PFSK-1 (cell line): ENCODE results near the gene MGAT4C.

Experiments used
- POLR2AphosphoS5 ChIP-seq: IDR thresholded peaks from 2 replicates; pipeline ENCODE4 v1.6.1; 2012; ENCODE audit warnings: low read depth, mild to moderate bottlenecking, control low read depth, low read length, moderate library complexity
- REST ChIP-seq, 2 experiments: IDR thresholded peaks; 2 replicates each; pipeline versions ENCODE4 v1.6.1 to v1.8.0; 2011 to 2012; ENCODE audit warnings: low read depth in 2 of 2, low read length in 2 of 2, control low read depth in 1 of 2, inconsistent platforms in 1 of 2, mild to moderate bottlenecking in 1 of 2, moderate library complexity in 1 of 2; ENCODE audit not compliant: insufficient read depth in 1 of 2
- TAF1 ChIP-seq: IDR thresholded peaks from 2 replicates; pipeline ENCODE4 v1.6.1; 2012; ENCODE audit warnings: low read length, control low read depth, borderline replicate concordance; ENCODE audit not compliant: insufficient read depth

DNA sequence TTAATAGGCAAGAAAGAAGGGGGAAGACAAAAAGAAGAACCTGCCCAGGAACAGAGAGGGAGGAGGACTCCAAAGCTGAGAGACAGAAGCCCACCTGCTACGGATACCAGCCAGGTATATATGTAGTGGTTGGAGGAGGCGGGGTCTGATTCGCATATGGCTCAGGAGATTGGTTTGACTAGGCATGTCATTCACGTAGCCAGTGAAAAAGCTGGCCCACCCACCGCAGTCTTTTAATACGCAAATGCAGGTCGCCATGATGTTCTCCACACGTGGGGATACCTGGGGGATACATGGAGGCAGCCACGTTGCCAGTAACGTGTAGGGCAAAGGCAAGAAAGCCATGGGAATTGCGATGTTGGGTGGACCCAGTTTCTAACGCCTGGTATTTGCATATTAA lies 308.9 kb downstream of the MGAT4C start:
- TF ChIP-seq TAF1 (no peak), POLR2AphosphoS5 (no peak), REST (IDR thresholded peaks at IDR 0.05; ENCODE audit: insufficient read depth in 1 of 2, low read depth in 2 of 2, low read length in 2 of 2) (no peak)
